Neural cell (in vitro differentiated cells): Measurements from ENCODE around the gene TSEN2. TPM values are rescaled to one million over a fixed set of nuclear protein-coding genes. Genes with fewer than 3 reads are reported as not detected.

ENCODE experiments used
- H2AFZ ChIP-seq: fragments of 200-600, 300-800 bp; sonication (generic), shearing (Covaris generic); 2 replicates; pipeline ENCODE4 v1.6.0; 2014; ENCODE audit warnings: low read depth, mild to moderate bottlenecking, antibody characterized with exemption, low read length, moderate library complexity
- H3F3A ChIP-seq: fragments of 200-600 bp; shearing (Covaris generic); 2 replicates; pipeline ENCODE4 v1.6.1; 2016; ENCODE audit warnings: mild to moderate bottlenecking, moderate library complexity, mixed read lengths, antibody characterized with exemption, low read length; ENCODE audit not compliant: insufficient read depth, poor library complexity, severe bottlenecking
- H3K27ac ChIP-seq: fragments of 200-600, 300-800 bp; sonication (generic), shearing (Covaris generic); 2 replicates; pipeline ENCODE4 v1.5.1; 2014; ENCODE audit warnings: mild to moderate bottlenecking, low read length, moderate library complexity
- H3K27me3 ChIP-seq: fragments of 300-800, 200-600 bp; sonication (generic), shearing (Covaris generic); 2 replicates; pipeline ENCODE4 v1.6.0; 2014; ENCODE audit warnings: mild to moderate bottlenecking, low read depth, low read length, moderate library complexity; ENCODE audit not compliant: insufficient read depth
- H3K36me3 ChIP-seq: fragments of 300-800, 200-600 bp; sonication (generic), shearing (Covaris generic); 2 replicates; pipeline ENCODE4 v1.5.1; 2014; ENCODE audit warnings: mild to moderate bottlenecking, antibody characterized with exemption, low read length, moderate library complexity; ENCODE audit not compliant: insufficient read depth
- H3K4me2 ChIP-seq: fragments of 300-800, 200-600 bp; sonication (generic), shearing (Covaris generic); 2 replicates; pipeline ENCODE4 v1.6.0; 2014; ENCODE audit warnings: mild to moderate bottlenecking, low read length
- H3K4me3 ChIP-seq: fragments of 300-800, 200-600 bp; sonication (generic), shearing (Covaris generic); 2 replicates; pipeline ENCODE4 v1.5.1; 2014; ENCODE audit warnings: mild to moderate bottlenecking, low read length, moderate library complexity
- H3K79me2 ChIP-seq: fragments of 200-600 bp; shearing (Covaris generic); replicated peaks from 2 replicates; pipeline ENCODE4 v1.6.0; 2014; ENCODE audit warnings: mild to moderate bottlenecking, low read length, moderate library complexity; ENCODE audit not compliant: insufficient read depth
- H3K9ac ChIP-seq: fragments of 300-800, 200-600 bp; sonication (generic), shearing (Covaris generic); 2 replicates; pipeline ENCODE4 v1.6.1; 2016; ENCODE audit warnings: mild to moderate bottlenecking, low read length, mixed read lengths
- H3K9me2 ChIP-seq: fragments of 200-600 bp; shearing (Covaris generic); 2 replicates; pipeline ENCODE4 v1.6.1; 2016; ENCODE audit warnings: mild to moderate bottlenecking, low read length, mixed read lengths; ENCODE audit not compliant: insufficient read depth
- H3K9me3 ChIP-seq: fragments of 200-600, 300-800 bp; sonication (generic), shearing (Covaris generic); 2 replicates; pipeline ENCODE4 v1.6.1; 2016; ENCODE audit warnings: mild to moderate bottlenecking, mixed run types, low read length, moderate library complexity, mixed read lengths
- H4K20me1 ChIP-seq: fragments of 200-600 bp; shearing (Covaris generic); 2 replicates; pipeline ENCODE4 v1.6.1; 2016; ENCODE audit warnings: mild to moderate bottlenecking, mixed run types; ENCODE audit not compliant: insufficient read depth
- CTCF ChIP-seq: fragments of 450-650 bp; IDR thresholded peaks from 2 replicates; pipeline ENCODE4 v1.5.1; 2014; ENCODE audit warnings: antibody characterized with exemption, mild to moderate bottlenecking, moderate library complexity; ENCODE audit not compliant: poor library complexity, severe bottlenecking
- EP300 ChIP-seq: fragments of 450-650 bp; conservative IDR thresholded peaks from 2 replicates; pipeline ENCODE4 v1.6.1; 2014; ENCODE audit warnings: antibody characterized with exemption, mild to moderate bottlenecking, moderate library complexity; ENCODE audit not compliant: poor library complexity, severe bottlenecking
- EZH2 ChIP-seq: fragments of 200-600, 300-800 bp; shearing (Covaris generic), sonication (generic); IDR thresholded peaks from 2 replicates; pipeline ENCODE4 v1.6.1; 2014; ENCODE audit warnings: antibody characterized with exemption, low read length, borderline replicate concordance, mild to moderate bottlenecking; ENCODE audit not compliant: insufficient read depth, poor library complexity, severe bottlenecking
- MXI1 ChIP-seq: fragments of 450-650 bp; conservative IDR thresholded peaks from 2 replicates; pipeline ENCODE4 v1.6.1; 2014; ENCODE audit warnings: antibody characterized with exemption, mild to moderate bottlenecking; ENCODE audit not compliant: poor library complexity, severe bottlenecking
- POLR2AphosphoS5 ChIP-seq: IDR thresholded peaks from 2 replicates; pipeline ENCODE4 v1.6.1; 2012
- RAD21 ChIP-seq: fragments of 450-650 bp; conservative IDR thresholded peaks from 2 replicates; pipeline ENCODE4 v1.6.1; 2014; ENCODE audit warnings: antibody characterized with exemption, mild to moderate bottlenecking, moderate library complexity
- SMC3 ChIP-seq: fragments of 450-650 bp; conservative IDR thresholded peaks from 2 replicates; pipeline ENCODE4 v1.6.1; 2014; ENCODE audit warnings: antibody characterized with exemption, mild to moderate bottlenecking, moderate library complexity; ENCODE audit not compliant: poor library complexity
- TAF1 ChIP-seq: IDR thresholded peaks from 2 replicates; pipeline ENCODE4 v1.6.1; 2012; ENCODE audit warnings: low read depth
- polyA plus RNA-seq: library from polyadenylated mRNA; depleted of rRNA; stranded (reverse); fragments of >200 nt; gene quantifications from 2 replicates; pipeline ENCODE4 v1.2.3, GENCODE V29; 2014
- TF ChIP-seq, protein P1 (sequence below): IDR thresholded peaks from 2 replicates; pipeline ENCODE4 v1.6.1; 2012; ENCODE audit warnings: borderline replicate concordance

Gene TSEN2
- polyA plus RNA-seq, 1 donor from 2014 or later = 22.6 TPM

- H3K79me2 ChIP-seq = no peaks in the 10 kb centered on the region
- H3K27ac ChIP-seq = no peak overlapping the region
- H3K9ac ChIP-seq = no peak overlapping the region
- no peaks in the 10 kb centered on the region for H3F3A ChIP-seq
- TF ChIP-seq SMC3 = no peak
- no peak for TF ChIP-seq POLR2AphosphoS5
- no peak for TF ChIP-seq EZH2
- TF ChIP-seq TAF1 = no peak
- TF ChIP-seq, protein P1, sequence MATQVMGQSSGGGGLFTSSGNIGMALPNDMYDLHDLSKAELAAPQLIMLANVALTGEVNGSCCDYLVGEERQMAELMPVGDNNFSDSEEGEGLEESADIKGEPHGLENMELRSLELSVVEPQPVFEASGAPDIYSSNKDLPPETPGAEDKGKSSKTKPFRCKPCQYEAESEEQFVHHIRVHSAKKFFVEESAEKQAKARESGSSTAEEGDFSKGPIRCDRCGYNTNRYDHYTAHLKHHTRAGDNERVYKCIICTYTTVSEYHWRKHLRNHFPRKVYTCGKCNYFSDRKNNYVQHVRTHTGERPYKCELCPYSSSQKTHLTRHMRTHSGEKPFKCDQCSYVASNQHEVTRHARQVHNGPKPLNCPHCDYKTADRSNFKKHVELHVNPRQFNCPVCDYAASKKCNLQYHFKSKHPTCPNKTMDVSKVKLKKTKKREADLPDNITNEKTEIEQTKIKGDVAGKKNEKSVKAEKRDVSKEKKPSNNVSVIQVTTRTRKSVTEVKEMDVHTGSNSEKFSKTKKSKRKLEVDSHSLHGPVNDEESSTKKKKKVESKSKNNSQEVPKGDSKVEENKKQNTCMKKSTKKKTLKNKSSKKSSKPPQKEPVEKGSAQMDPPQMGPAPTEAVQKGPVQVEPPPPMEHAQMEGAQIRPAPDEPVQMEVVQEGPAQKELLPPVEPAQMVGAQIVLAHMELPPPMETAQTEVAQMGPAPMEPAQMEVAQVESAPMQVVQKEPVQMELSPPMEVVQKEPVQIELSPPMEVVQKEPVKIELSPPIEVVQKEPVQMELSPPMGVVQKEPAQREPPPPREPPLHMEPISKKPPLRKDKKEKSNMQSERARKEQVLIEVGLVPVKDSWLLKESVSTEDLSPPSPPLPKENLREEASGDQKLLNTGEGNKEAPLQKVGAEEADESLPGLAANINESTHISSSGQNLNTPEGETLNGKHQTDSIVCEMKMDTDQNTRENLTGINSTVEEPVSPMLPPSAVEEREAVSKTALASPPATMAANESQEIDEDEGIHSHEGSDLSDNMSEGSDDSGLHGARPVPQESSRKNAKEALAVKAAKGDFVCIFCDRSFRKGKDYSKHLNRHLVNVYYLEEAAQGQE = no peak
- TF ChIP-seq RAD21 = no peak
- TF ChIP-seq MXI1 = no peak
- no peak for TF ChIP-seq EP300
- no peak for TF ChIP-seq CTCF
- no peak overlapping the region for H2AFZ ChIP-seq
- peaks cover 13% of the 10 kb centered on the region for H3K36me3 ChIP-seq
- H4K20me1 ChIP-seq = no peaks in the 10 kb centered on the region
- H3K4me3 ChIP-seq = no peak overlapping the region
- no peaks in the 10 kb centered on the region for H3K27me3 ChIP-seq
- no peak overlapping the region for H3K4me2 ChIP-seq
- H3K9me2 ChIP-seq = no peaks in the 10 kb centered on the region
- H3K9me3 ChIP-seq = no peaks in the 10 kb centered on the region
These were observed 95.2 kb downstream of the TSEN2 start for GRCh38 chr3:12579456-12579855.

GRCh38 chr3:12579905-12580304 is 95.6 kb downstream of the TSEN2 start:
- Histone ChIP-seq H2AFZ (no peak overlapping the region), H3K4me2 (no peak overlapping the region), H4K20me1 (no peaks in the 10 kb centered on the region), H3K4me3 (no peak overlapping the region), H3K9me2 (no peaks in the 10 kb centered on the region), H3K27ac (no peak overlapping the region), H3F3A (no peaks in the 10 kb centered on the region), H3K9me3 (no peaks in the 10 kb centered on the region), H3K27me3 (no peaks in the 10 kb centered on the region), H3K9ac (no peak overlapping the region), H3K79me2 (no peaks in the 10 kb centered on the region), H3K36me3 (peaks cover 13% of the 10 kb centered on the region)
- TF ChIP-seq TAF1 (no peak), EZH2 (no peak), CTCF (no peak), EP300 (no peak), RAD21 (no peak)
- TF ChIP-seq, protein P1 = no peak
